HG03095 (cell line): ENCODE results near the gene SPATA12.
"Not testable (repeated sequence)": the region's sequence is repeated elsewhere in the genome, so short reads cannot be mapped to it uniquely, and the experiment has no call there.

Source experiments
- ATAC-seq: cut with Tn5 transposase; IDR thresholded peaks from one replicate; pipeline ENCODE4 v1.9.1; 2021; ENCODE audit warnings: moderate library complexity; ENCODE audit not compliant: unreplicated experiment

Gene SPATA12

DNA sequence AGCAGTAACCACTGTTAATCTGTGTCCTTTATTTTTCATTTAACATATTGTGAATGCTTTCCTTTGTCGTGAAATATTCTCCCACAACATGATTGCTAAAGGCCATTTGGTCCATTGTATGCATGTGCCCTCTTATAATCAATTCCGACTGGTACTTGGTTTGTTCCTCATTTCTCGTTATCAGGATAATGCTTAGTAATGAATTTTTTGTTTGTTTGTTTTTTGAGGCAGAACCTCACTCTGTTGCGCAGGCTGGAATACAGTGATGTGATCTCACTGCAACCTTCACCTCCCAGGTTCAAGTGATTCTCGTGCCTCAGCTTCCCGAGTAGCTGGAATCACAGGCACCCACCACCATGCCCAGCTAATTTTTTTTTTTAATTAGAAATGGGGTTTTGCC, 22.0 kb downstream of the SPATA12 start:
- ATAC-seq, result no peak

DNA sequence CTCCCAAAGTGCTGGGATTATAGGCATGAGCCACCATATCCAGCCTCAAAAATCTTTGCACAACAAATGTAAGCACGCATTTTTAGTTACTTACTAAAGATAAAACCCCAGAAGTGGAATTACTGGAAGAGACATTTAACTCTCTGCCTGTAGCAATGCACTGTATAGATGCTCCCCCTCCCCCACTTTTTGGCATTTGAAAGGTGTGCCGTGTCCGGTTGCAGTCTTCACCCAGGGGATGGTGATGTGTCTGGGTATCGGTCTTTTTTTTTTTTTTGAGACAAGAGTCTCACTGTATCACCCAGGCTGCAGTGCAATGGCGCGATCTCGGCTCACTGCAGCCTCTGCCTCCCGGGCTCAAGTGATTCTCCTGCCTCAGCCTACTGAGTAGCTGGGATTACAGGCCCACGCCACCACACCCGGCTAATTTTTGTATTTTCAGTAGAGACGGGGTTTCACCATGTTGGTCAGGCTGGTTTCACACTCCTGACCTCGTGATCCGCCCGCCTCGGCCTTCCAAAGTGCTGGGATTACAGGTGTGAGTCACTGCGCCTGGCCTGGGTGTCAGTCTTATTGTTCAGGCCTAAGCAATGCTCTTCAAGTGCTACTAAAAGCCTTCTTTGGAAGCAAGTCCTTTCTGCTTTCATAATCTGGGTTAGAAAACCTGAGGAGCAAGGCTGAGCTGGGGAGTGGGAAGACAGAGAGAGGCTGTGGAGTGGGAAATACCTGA, 23.0 kb downstream of the SPATA12 start:
- ATAC-seq, result not testable (repeated sequence)

DNA sequence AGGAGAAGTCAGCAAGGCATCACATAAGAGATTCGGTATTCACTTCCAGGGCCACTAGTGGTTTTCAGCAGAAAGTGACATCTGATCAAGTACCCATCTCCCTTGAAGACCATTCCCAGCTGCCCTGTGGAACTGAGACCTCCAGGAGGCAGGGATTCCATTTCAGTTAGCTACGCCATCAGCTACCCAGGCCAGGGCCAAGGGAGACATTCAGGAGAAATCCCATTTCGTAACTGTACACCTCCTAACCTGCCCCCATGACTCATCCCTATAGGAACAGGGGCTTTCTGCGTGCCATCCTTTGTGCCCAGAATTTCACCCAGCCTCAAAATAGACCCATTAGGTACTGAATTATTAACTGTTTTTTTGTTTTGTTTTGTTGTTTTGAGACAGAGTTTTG, 24.7 kb downstream of the SPATA12 start:
- no peak for ATAC-seq

DNA sequence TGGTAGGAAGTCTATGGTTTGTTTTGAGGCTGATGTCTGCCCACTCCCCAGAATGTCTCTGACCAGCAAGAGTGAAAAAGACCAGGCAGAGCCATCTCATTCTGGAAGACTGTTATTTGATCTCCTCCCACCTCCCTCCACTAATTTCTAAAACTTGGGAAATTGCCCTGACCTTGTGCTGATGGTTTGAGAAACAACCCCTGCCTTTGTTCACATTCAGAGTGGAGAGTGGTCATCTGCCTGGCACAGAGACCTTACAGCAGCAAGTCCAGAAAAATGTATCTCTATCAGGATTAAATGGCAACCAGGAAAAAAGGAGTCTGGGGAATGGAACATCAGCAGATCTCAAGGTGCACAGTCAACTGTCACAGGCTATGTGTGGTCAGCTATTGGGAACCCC, 25.7 kb downstream of the SPATA12 start:
- ATAC-seq, result no peak

DNA sequence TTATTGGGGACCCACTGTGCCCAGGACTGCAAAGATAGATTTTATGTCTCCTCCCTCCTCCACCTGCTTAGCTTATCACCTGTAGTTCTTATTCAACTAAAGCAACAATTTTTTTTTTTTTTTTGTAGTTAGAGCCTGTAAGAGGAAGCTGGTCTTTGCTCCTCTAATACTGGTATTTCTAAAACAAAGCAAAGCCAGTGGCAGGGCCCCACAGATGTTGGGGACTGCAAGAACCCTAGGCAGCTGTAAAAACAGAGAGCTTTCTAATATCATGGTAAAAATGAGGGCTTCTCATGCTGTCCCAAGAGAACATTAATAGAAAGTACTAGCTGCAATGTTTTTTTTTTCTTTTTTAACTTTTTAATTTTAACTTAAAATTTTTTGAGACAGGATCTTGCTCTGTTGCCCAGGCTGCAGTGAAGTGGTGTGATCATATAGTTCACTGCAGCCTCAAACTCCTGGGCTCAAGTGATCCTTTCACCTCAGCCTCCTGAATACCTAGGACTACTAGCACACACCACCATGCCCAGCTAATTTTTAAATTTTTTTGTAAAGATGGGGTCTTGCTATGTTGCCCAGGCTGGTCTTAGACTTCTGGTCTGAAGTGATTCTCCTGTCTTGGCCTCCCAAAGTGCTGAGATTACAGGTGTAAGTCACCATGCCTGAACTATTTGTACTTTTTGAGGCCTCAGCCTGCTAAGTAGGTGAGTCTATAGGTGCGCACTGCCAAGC, 27.1 kb downstream of the SPATA12 start:
- ATAC-seq, result no peak

DNA sequence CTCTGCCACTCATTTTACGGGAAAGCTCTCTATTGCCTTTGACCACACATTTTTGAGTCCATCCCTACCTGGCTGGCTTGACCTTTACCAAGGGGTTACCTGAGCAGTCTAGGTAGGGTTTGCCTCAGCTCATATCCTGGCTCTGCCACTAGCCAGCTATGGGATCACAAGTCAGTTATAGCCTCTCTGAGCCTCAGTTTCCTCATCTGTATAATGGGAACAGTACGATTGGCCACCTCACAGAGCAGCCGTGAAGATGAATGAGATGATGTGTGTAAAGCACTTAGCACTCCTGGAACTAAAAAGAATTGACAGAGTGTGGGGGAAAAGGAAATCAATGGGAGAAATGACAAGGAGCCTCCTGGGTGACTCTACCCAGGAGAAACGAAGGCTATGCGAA, 28.0 kb downstream of the SPATA12 start:
- no peak for ATAC-seq

DNA sequence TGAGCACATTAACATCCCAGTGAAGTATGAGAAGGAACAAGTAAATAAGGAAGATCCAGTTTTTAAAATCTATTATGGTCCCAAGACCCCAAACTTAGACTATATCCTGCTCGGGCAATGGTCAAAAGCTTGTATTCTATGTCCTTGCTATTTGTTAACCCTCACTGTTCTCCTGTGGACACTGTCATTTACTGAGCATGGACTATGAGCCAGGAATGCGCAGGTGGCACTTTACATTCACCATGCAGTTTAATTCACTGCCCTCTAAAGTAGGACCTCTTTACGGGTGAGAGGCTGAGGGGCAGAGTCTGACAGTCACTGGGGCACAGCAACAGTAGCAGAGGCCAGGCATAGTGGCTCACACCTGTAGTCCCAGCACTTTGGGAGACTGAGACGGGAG, 28.6 kb downstream of the SPATA12 start:
- ATAC-seq, result no peak

DNA sequence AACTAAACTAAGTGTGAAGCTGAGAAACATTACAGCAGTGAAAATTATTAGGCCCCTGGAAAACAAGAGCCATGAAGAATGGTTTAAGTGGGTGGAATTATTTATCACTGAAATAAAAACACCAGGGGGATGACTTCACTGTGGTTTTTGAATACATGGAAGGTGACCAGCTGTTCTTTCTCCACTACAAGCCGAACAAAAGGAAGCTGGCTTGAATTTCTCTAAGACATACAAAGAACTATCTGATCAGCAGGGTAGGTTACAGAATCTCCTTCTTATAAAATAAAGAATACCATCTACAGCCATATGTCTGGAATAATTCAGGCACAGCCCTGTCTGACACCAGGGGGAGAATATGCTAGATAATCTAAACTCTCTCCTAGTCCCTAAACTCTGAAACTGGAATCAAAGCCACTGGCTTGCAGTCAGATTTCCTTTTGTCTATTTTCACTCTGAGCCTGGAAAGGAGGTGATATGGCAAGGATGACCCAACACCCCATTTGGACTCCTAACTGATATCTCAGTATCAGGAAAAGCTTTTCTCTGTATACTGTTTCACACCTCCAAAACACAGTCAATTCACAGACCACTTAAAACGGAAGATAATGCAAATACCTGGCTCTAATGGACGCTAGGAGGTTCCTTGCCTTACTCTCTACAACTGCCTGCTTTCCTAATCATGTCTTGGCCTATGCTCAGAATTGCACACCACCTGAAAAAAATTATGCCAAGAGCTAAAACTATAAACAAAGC, 31.2 kb downstream of the SPATA12 start:
- ATAC-seq, result no peak

DNA sequence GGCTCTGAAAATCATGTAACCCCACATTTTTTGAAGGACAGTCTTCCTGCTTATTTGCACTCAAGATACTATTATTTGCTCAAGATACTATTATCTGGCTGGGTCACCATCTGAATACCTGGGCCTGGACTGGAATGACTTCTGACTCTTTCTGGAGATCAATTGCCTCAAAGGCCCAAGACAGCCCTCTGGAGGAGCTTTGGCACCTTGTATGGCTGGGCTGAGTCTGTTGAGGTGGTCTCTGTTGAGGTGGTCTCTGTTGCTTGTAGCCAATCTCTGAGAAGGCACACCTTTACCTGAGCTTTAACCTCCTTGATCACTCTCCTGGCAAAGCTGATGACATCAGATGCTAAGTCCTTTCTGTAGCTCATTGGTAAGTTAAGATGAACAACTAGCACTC, 33.0 kb downstream of the SPATA12 start:
- ATAC-seq, result no peak

DNA sequence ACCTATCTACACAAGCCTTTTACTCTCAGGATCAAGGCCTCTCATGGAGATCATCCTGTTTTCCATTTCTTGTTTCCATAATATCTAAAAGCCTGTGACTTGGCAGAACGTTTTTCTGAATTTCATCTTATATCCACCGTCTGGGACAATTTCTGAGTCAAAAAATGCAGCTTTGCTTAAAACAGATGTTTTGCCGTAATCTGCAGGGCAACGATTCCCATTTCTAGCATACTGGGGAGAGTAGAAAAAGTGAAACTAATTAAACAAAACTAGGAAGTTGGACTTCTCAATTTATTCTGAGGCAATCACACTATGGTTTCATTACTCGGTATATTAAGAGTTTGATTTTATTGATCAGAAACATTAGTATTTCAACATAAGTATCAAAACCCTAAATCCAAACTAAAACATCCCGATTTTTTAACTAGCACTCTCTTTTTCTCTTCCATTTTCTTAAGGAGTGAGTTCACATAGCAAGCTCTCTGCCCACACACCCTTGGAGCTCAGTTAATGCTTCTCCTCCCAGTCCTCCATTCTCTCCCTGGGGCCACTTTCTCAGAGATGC, 33.6 kb downstream of the SPATA12 start:
- ATAC-seq, result no peak

DNA sequence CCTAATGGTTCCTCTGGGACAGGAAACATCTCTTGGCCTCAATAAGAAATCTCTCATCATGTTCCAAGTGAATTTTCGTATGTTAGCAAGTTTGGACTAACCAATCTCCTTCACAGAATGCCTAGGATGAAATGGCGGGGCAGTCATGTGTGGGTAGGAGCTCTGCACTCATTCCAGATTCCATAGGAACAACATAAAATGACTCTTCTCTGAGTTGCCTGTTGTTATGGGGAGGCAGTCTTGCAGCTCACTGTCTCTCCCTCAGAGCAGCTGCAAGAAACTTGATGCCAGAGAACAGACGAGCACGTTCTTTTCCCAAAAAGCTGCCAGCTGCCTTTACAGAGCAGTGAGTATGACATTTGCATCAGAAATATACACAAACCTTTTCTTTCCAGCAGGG, 34.1 kb downstream of the SPATA12 start:
- ATAC-seq, result no peak

DNA sequence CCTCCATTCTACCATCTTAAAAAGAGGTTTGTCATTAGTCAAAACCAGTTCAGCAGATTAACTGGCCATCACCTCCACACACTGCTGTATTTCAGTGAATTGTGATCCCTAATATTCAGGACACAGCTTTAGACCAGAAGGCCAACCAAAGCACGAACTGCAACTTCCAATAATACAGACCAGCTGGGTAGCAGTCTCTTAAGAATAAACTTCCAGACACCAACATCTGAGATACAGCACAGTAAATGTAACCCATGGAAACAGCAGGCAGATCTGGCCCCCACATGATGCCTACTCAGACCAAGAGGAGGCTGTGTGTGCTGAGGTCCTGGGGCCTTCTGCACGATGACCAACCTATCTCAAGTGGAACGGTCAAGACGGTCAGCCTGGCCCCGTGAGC, 34.9 kb downstream of the SPATA12 start:
- ATAC-seq, result no peak

DNA sequence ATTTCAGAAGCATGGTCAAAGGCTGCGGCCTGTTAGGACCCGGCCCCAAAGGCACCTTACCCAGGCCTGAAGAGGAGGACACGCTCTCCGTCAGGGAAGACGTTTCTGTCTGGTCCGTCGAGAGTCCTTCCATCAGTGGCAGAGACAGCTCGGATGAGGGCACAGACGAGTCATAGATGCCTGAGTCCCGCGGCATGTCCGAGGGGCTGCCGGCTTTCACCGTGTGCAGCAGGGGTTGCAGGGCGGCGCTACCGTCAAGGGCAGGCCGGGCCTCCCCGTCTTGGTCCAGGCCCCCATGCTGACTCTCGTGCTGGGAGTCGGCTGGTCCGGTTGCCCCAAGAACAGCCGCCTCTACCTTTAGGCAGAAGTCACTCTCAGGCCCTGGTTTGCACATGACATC, 37.1 kb downstream of the SPATA12 start:
- ATAC-seq, result no peak

DNA sequence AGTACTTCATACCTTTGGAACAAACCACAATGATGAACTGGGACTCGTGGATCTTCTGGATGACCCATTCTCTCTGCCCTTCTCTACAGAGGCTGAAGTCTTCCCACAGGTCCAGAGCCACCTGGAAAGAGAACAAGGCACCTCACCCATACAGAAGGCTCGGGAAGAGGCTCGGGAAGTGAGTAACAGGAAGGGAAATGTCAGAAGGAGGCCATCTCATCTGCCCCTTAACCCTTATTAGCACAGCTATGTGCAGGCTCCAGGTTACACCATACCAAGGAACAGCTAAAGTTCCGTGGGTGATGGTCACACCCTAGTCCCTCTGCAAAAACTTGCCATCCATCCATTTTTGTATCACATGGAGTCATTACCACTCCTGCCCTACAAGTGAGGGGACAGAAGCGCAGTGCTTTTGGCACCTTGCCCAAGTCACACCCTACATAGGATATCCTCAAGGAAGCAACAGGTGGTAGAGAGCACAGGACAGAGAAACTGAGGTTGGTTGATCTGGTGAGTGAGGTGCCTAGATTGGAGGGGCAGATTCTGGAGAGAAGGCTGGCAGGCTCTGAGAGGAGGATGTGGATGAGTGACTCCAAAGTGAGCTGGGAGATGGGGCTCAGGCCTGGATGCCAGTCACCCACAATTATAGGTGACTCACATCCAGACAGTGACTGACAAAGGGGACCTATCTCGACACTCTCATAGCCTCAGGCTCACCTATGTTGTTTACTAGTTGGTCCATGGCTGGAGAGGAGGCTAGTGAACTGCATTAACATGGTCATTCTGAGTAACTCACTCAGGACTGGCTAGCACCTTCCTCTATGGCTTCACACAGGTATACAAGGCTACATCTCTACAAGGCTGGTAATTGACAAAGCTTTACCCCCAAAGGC, 38.2 kb downstream of the SPATA12 start:
- ATAC-seq, result no peak

DNA sequence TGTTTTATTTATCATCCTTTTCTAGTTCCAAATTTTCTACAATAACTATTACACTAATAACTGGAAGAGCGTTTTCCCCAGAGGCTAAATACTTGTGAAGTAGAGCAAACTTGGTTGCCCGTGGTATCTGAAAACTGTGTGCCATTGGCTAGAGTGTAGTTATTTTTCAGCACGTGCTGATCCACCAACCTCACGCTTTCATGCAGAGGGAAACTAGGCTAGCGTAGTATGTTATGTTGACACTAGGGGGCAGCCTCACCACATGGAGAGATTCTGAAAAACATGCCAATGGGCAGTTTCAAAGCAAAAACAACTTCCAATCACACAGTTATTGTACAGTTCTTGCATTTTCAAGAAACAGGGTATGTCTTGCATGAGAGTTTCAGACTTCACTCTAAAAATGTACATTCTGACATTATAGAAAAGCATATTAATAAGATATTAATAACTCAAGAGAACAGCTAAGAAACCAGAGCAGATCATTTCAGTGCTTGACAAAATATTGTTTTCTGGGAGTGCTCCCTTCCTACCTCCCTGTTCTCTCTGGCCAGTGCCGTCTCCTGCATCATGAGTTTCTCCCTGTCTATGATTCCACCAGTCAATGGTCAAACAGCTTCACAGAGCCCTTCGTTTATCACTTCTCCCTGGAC, 39.7 kb downstream of the SPATA12 start:
- no peak for ATAC-seq

DNA sequence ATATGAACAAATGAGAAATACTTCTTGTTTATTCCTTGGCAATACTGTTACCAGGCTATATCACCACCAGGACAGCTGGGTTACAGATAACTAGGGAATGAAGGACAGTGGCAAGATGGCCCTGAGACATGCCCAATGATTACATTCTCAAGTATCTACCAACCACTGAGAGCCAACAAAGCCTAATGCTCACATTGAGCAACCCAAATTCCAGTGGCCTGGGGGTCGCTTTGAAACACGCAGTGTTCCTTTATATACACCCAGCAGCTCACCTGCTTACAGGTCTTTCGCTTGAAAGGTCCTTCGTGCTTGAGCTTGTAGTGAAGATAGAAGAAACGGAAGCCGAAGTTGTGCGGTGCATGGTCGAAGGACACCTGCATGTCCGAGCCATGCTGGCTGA, 45.1 kb downstream of the SPATA12 start:
- no peak for ATAC-seq

DNA sequence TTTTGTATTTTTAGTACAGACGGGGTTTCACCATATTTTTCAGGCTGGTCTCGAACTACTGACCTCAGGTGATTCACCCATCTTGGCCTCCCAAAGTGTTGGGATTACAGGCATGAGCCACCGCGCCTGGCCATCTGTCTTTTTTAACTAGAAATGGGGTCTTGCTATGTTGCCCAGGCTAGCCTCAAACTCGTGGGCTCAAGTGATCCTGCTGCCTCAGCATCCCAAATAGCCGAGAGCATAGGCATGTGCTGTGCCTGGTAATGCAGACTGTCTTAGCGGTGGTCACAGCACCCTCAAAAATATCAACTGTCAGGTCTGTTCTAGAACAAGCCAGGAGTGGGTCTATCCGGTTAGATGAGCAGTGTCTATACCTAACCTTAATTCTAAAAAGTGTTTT, 48.2 kb downstream of the SPATA12 start:
- ATAC-seq, result no peak

DNA sequence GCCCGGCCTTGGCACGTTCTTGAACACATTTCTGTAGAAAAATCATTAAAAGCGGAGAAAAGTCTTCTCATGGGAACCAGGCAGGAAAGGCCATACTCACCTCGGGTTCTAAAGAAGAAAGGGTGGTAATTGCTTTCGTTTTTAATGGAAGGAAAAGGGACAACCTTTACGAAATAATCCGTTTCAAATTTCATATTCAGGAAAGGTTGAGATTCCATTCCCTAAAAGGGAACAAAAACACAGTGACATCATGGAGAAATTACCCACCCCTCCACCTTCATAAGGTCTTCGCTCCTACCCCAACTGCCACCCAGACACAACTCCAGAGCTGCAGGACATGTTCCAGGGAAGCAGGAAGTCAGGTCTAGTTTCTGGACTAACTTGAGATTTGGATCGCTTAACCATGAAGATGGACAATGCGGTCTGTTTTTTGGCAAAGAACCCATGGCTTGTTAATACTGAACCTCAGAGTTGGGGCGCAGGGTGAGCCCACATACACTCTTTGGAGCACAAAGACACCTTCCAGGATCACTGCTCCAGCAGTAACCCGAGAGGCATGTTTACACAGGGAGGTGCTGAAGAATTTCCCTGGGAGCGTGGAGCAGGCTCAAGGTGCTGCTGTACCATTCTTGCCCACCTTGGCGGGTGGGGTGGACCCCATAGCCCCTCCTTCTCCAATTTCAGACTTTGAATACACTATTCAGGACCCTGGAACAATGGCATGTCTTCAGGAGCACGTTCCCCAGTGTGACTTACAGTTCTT, 49.2 kb downstream of the SPATA12 start:
- no peak for ATAC-seq

DNA sequence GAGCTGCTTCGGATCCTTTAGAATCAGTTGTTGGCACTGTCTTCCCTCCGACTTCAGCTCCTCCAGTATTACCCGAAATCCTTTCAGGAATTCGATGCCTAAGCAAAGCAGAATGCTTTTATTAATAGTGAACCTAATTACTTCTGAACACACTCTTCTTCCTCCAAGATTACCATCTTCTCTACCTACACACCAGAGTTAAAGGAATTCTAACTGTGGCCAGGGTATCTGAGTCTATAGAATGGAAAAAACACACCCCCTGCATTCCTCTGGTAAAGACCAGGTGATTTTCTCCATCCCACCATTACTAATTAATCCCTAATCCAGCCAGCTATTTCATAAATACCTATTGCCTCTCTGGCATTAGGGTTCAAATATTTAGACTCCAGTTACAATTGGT, 49.8 kb downstream of the SPATA12 start:
- ATAC-seq, result no peak
